ENCODE measurements around the gene EFNB2. TPM values are rescaled to one million over a fixed set of nuclear protein-coding genes. Genes with fewer than 3 reads are reported as not detected.

Gene EFNB2
- total and polyA plus RNA-seq, 3 experiments from 2014 or later = 0.05 to 0.22 (median 0.11) TPM

GRCh38 chr13:106498571-106498970 is 36.9 kb downstream of the EFNB2 start:
- no peaks in the 10 kb centered on the region for H3K36me3 Mint-ChIP-seq
- ChIA-PET POLR2A (interaction anchor here (0.7 kb wide), 1 partner anchor 75 kb away, joined by 3 read pairs; no protein-coding TSS in a partner anchor), CTCF (interaction anchor here (1.0 kb wide), 1 partner anchor 37 kb away, joined by 3 read pairs; no protein-coding TSS in a partner anchor)
- H3K4me1 Mint-ChIP-seq = peaks cover 0 to 13% (median 9%) of the 10 kb centered on the region in 3 donors
- no peak overlapping the region for H3K4me3 ChIP-seq (ENCODE audit: low read length)
- no peak overlapping the region for H3K27ac ChIP-seq (ENCODE audit: low read depth, low read length)
- DNase-seq = no peak
- peaks cover 2% of the 10 kb centered on the region for H3K27me3 ChIP-seq (ENCODE audit: insufficient read depth, low read length, poor library complexity, severe bottlenecking)
- no peak overlapping the region for H3K4me3 Mint-ChIP-seq
- peaks cover 22 to 79% of the 10 kb centered on the region in 2 donors for H3K27me3 Mint-ChIP-seq
- H3K4me1 ChIP-seq (ENCODE audit: insufficient read depth, low read length) = no peaks in the 10 kb centered on the region
- H3K36me3 ChIP-seq (ENCODE audit: insufficient read depth, low read length) = no peaks in the 10 kb centered on the region
- H3K27ac Mint-ChIP-seq = no peak overlapping the region
- H3K9me3 ChIP-seq (ENCODE audit: low read length) = no peaks in the 10 kb centered on the region
- no peaks in the 10 kb centered on the region for H3K9me3 Mint-ChIP-seq

- peaks cover 24 to 78% of the 10 kb centered on the region in 2 donors for H3K27me3 Mint-ChIP-seq
- Histone ChIP-seq H3K27ac (ENCODE audit: low read depth, low read length) (no peak overlapping the region), H3K4me3 (ENCODE audit: low read length) (no peak overlapping the region), H3K9me3 (ENCODE audit: low read length) (no peaks in the 10 kb centered on the region), H3K36me3 (ENCODE audit: insufficient read depth, low read length) (no peaks in the 10 kb centered on the region), H3K4me1 (ENCODE audit: insufficient read depth, low read length) (no peaks in the 10 kb centered on the region), H3K27me3 (ENCODE audit: insufficient read depth, low read length, poor library complexity, severe bottlenecking) (peaks cover 4% of the 10 kb centered on the region)
- no peak for DNase-seq
- H3K36me3 Mint-ChIP-seq = no peaks in the 10 kb centered on the region
- H3K4me3 Mint-ChIP-seq = no peak overlapping the region
- POLR2A ChIA-PET = no interaction called here
- H3K4me1 Mint-ChIP-seq = peaks cover 3 to 16% (median 11%) of the 10 kb centered on the region in 3 donors
- H3K9me3 Mint-ChIP-seq = no peaks in the 10 kb centered on the region
- CTCF ChIA-PET = interaction anchor here (1.0 kb wide), 1 partner anchor 38 kb away, joined by 3 read pairs; no protein-coding TSS in a partner anchor
- H3K27ac Mint-ChIP-seq = no peak overlapping the region
Measured at GRCh38 chr13:106498158-106498557, 37.3 kb downstream of the EFNB2 start.

DNA sequence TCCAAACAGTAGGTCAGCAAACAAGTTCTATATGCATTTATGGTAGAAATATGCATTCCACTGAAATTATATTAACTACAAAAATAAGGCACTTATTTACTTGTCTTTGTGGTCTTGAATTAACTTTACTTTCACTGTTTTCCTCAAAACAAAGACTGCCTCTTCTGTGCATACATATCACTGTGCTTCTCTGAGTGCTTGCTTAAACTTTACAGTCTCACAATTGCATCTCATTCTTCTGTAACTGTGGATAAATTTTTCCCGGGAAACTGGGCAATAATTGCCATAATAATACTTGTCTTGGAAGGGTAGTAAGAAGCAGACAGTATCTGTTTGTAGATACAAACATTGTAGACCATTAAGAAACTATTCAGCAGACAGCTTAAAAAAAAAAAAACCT is 38.4 kb downstream of the EFNB2 start:
- peaks cover 6% of the 10 kb centered on the region for H3K27me3 ChIP-seq (ENCODE audit: insufficient read depth, low read length, poor library complexity, severe bottlenecking)
- CTCF ChIA-PET = no interaction called here
- no peak overlapping the region for H3K27ac Mint-ChIP-seq

DNA sequence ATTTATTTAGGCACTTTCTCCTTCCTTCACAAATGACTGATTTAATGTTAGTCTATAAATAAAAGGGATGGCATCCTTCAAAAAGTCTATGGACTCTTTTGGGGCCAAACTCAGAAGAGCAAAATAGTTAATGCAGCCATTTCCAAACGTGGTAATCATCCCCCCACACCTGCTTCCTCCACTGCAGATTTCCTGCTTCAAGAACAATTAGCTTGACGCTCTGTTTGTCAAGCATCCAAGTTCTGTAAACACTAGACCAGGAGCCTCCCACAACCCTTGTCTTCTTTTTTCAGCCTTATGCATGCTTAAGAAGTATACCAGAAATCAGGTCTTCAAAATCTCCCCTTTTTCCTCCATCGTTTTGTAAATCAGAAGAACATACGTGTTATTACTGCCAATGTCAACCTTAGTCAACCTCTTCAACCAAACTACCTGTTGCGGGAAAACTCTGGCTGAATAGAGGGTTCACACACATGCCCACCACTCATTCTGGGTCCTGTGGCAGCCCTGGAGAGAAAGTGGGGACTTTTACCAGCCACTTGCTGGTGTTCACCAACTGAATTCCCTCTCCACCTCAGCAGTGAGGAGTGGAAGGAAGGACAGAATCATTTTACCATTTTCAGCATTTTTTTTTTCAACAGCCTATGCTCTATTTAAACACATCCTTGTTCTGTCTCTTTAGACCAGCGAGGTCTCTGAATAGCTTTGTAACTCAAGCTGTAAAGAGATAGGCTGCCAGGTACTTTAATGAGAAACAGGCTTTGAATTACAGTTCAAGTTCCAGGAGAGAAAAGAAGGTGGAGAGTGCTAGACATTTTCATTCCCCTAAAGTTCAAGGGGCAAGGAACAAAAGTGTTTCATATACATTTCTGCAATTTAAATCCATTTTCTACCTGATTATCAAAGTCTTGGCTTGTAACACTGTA is 39.1 kb downstream of the EFNB2 start:
- Histone ChIP-seq H3K36me3 (ENCODE audit: insufficient read depth, low read length) (no peaks in the 10 kb centered on the region), H3K9me3 (ENCODE audit: low read length) (no peaks in the 10 kb centered on the region), H3K27me3 (ENCODE audit: insufficient read depth, low read length, poor library complexity, severe bottlenecking) (peaks cover 6% of the 10 kb centered on the region), H3K27ac (ENCODE audit: low read depth, low read length) (no peak overlapping the region), H3K4me3 (ENCODE audit: low read length) (no peak overlapping the region), H3K4me1 (ENCODE audit: insufficient read depth, low read length) (no peaks in the 10 kb centered on the region)
- H3K27me3 Mint-ChIP-seq = peaks cover 22 to 83% of the 10 kb centered on the region in 2 donors
- no peaks in the 10 kb centered on the region for H3K9me3 Mint-ChIP-seq
- CTCF ChIA-PET = interaction anchor here (1.2 kb wide), 1 partner anchor 40 kb away, joined by 3 read pairs; no protein-coding TSS in a partner anchor
- no peaks in the 10 kb centered on the region for H3K36me3 Mint-ChIP-seq
- no peak overlapping the region for H3K4me3 Mint-ChIP-seq
- POLR2A ChIA-PET = no interaction called here
- no peak for DNase-seq
- H3K27ac Mint-ChIP-seq = no peak overlapping the region
- H3K4me1 Mint-ChIP-seq = peaks cover 4 to 24% (median 15%) of the 10 kb centered on the region in 3 donors

More for the DNA sequence above, 38.4 kb downstream of the EFNB2 start:
- POLR2A ChIA-PET = no interaction called here
- H3K27me3 Mint-ChIP-seq = peaks cover 20 to 79% of the 10 kb centered on the region in 2 donors
- H3K9me3 ChIP-seq (ENCODE audit: low read length) = no peaks in the 10 kb centered on the region
- H3K4me3 ChIP-seq (ENCODE audit: low read length) = no peak overlapping the region
- no peak overlapping the region for H3K4me3 Mint-ChIP-seq
- DNase-seq = no peak
- H3K4me1 Mint-ChIP-seq = peaks cover 4 to 17% (median 11%) of the 10 kb centered on the region in 3 donors
- no peaks in the 10 kb centered on the region for H3K36me3 ChIP-seq (ENCODE audit: insufficient read depth, low read length)
- no peaks in the 10 kb centered on the region for H3K36me3 Mint-ChIP-seq
- no peaks in the 10 kb centered on the region for H3K4me1 ChIP-seq (ENCODE audit: insufficient read depth, low read length)
- H3K9me3 Mint-ChIP-seq = no peaks in the 10 kb centered on the region
- no peak overlapping the region for H3K27ac ChIP-seq (ENCODE audit: low read depth, low read length)

DNA sequence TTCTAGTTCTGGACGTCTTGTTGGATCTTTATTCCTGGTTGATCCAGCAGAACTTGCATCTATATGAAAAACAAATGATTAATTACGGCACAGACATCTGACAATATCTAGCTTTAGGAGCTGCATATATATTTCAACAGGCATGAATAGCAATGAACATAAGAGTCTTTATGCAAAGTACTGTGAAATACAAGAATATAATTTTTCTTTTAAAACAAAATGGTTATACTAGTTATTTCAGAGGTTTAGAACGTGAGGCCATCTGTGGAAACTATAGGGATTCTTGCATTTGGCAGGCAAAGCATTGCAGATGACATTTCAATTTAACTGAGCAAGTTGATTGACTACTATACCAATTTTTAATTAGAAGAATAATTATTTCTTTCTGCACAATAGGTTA is 40.5 kb downstream of the EFNB2 start:
- Histone ChIP-seq H3K36me3 (ENCODE audit: insufficient read depth, low read length) (no peaks in the 10 kb centered on the region), H3K9me3 (ENCODE audit: low read length) (no peaks in the 10 kb centered on the region), H3K27me3 (ENCODE audit: insufficient read depth, low read length, poor library complexity, severe bottlenecking) (peaks cover 6% of the 10 kb centered on the region), H3K4me1 (ENCODE audit: insufficient read depth, low read length) (peaks cover 5% of the 10 kb centered on the region), H3K27ac (ENCODE audit: low read depth, low read length) (no peak overlapping the region), H3K4me3 (ENCODE audit: low read length) (no peak overlapping the region)
- Mint-ChIP-seq H3K36me3 (no peaks in the 10 kb centered on the region), H3K27ac (no peak overlapping the region), H3K27me3 (peaks cover 23 to 83% of the 10 kb centered on the region in 2 donors), H3K9me3 (no peaks in the 10 kb centered on the region), H3K4me3 (no peak overlapping the region), H3K4me1 (peaks cover 11 to 28% (median 25%) of the 10 kb centered on the region in 3 donors)
- POLR2A ChIA-PET = no interaction called here
- DNase-seq = no peak
- CTCF ChIA-PET = interaction anchor here (1.0 kb wide), 1 partner anchor 41 kb away, joined by 3 read pairs; no protein-coding TSS in a partner anchor

DNA sequence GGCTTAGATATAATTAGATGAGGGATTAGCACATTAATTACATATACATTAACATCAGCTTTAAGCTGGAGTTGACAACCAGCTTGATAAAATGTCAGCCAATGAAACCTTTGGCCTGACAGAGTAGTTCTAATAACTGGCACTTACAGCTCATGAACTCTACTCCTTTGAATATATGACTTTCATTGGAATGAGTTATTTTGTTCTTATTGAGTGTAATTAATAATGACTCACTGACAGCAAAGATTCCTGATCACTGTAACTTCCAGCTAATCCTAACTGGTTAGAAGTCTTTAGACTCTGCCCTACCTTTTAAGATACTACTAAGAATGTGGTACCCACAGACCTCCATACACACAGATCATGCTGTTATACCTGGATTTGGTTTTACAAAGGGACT is 41.0 kb downstream of the EFNB2 start:
- H3K4me3 ChIP-seq (ENCODE audit: low read length) = no peak overlapping the region
- Mint-ChIP-seq H3K4me1 (peaks cover 11 to 25% (median 23%) of the 10 kb centered on the region in 3 donors), H3K27me3 (peaks cover 23 to 85% of the 10 kb centered on the region in 2 donors), H3K36me3 (no peaks in the 10 kb centered on the region), H3K4me3 (no peak overlapping the region), H3K27ac (no peak overlapping the region), H3K9me3 (no peaks in the 10 kb centered on the region)
- H3K4me1 ChIP-seq (ENCODE audit: insufficient read depth, low read length) = peaks cover 5% of the 10 kb centered on the region
- no peaks in the 10 kb centered on the region for H3K9me3 ChIP-seq (ENCODE audit: low read length)
- CTCF ChIA-PET = interaction anchor here (1.0 kb wide), 1 partner anchor 42 kb away, joined by 3 read pairs; no protein-coding TSS in a partner anchor
- POLR2A ChIA-PET = no interaction called here
- peaks cover 6% of the 10 kb centered on the region for H3K27me3 ChIP-seq (ENCODE audit: insufficient read depth, low read length, poor library complexity, severe bottlenecking)
- H3K36me3 ChIP-seq (ENCODE audit: insufficient read depth, low read length) = no peaks in the 10 kb centered on the region
- no peak for DNase-seq
- H3K27ac ChIP-seq (ENCODE audit: low read depth, low read length) = no peak overlapping the region

DNA sequence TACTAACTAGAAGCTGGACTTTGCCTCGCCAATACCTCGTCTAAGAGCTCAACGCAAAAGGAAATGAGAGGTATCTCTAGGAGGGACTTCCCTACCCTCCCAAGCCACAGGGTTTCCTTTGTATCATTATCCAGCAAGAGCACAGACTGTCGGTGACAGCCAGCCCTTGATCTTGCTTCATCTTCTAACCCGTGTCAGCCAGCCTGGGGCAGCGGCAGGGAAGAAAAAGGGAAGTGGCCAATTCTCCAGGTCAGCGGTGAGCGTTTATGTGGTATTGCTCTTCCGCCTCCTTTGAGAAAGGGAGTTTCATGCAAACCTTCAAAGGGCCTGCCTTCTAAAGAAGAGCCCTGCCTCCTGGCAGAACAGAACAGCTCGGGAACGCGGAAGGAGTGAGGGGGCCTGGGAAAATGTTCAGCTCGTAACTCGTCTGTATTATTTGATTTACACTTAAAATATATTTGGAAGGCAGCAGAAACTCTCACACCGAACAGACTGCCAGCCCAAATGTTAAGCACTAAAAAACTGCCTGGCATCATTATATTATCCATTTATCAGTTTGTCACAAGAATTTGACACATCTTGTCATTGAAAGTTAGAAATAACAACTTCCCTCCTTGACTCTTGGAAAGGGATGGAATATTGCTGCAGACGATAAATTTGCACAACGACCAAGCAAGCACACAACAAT is 41.8 kb downstream of the EFNB2 start:
- no peak overlapping the region for H3K4me3 ChIP-seq (ENCODE audit: low read length)
- DNase-seq = no peak
- Mint-ChIP-seq H3K4me3 (no peak overlapping the region), H3K9me3 (no peaks in the 10 kb centered on the region), H3K36me3 (no peaks in the 10 kb centered on the region), H3K27ac (no peak overlapping the region), H3K4me1 (peaks cover 11 to 25% (median 23%) of the 10 kb centered on the region in 3 donors), H3K27me3 (peaks cover 23 to 85% of the 10 kb centered on the region in 2 donors)
- peaks cover 5% of the 10 kb centered on the region for H3K4me1 ChIP-seq (ENCODE audit: insufficient read depth, low read length)
- H3K27ac ChIP-seq (ENCODE audit: low read depth, low read length) = no peak overlapping the region
- ChIA-PET POLR2A (no interaction called here), CTCF (no interaction called here)
- peaks cover 6% of the 10 kb centered on the region for H3K27me3 ChIP-seq (ENCODE audit: insufficient read depth, low read length, poor library complexity, severe bottlenecking)
- no peaks in the 10 kb centered on the region for H3K36me3 ChIP-seq (ENCODE audit: insufficient read depth, low read length)
- H3K9me3 ChIP-seq (ENCODE audit: low read length) = no peaks in the 10 kb centered on the region
